K562 (cell line): ENCODE measurements around the gene NAT14. TPM values are rescaled to one million over a fixed set of nuclear protein-coding genes. Genes with fewer than 3 reads are reported as not detected.

Source experiments
- BDP1 ChIP-seq: IDR thresholded peaks from 3 replicates; pipeline ENCODE4 v1.6.1; 2011; ENCODE audit not compliant: insufficient read length, insufficient read depth
- BRD9 ChIP-seq: fragments of 450-650 bp; IDR thresholded peaks from 2 replicates; pipeline ENCODE4 v1.6.1; 2018; ENCODE audit warnings: low read depth; ENCODE audit not compliant: partially characterized antibody
- EP300 ChIP-seq: IDR thresholded peaks from 2 replicates; pipeline ENCODE4 v1.6.1; 2012; ENCODE audit warnings: low read length, improper control_type of control experiment
- FOXK2 ChIP-seq, 2 experiments: fragments of 450-650 bp; IDR thresholded peaks in 1 of 2; conservative IDR thresholded peaks in 1 of 2; 2 replicates each; pipeline ENCODE4 v1.6.1; 2016; ENCODE audit warnings: low read depth in 2 of 2, mild to moderate bottlenecking in 1 of 2
- KAT7 ChIP-seq: sonication (generic); formaldehyde crosslinking; IDR thresholded peaks from 2 replicates; pipeline ENCODE4 v1.8.0; 2022; ENCODE audit warnings: missing genetic modification reagents, mild to moderate bottlenecking, borderline replicate concordance
- KDM2B ChIP-seq: fragments of 250-450 bp; sonication (Bioruptor Pico); IDR thresholded peaks from 2 replicates; pipeline ENCODE4 v1.8.0; 2021; ENCODE audit warnings: mild to moderate bottlenecking, moderate library complexity
- MAZ ChIP-seq, 2 experiments: fragments of 450-650 bp in 1 of 2; sonication (generic) in 1 of 2; formaldehyde crosslinking; IDR thresholded peaks in 1 of 2; conservative IDR thresholded peaks in 1 of 2; 2 replicates each; pipeline versions ENCODE4 v1.4.0 to v1.5.0; 2020; ENCODE audit warnings: mild to moderate bottlenecking in 1 of 2, missing genetic modification reagents in 1 of 2
- MYBL2 ChIP-seq, 2 experiments: fragments of 450-650 bp in 1 of 2; sonication (generic) in 1 of 2; formaldehyde crosslinking in 1 of 2; IDR thresholded peaks; 2 replicates each; pipeline versions ENCODE4 v1.6.1 to v1.8.1; 2017 to 2022; ENCODE audit warnings: borderline replicate concordance in 1 of 2, inconsistent platforms in 1 of 2, low read depth in 1 of 2, mild to moderate bottlenecking in 1 of 2, missing genetic modification reagents in 1 of 2, moderate library complexity in 1 of 2
- NFYB ChIP-seq: IDR thresholded peaks from 2 replicates; pipeline ENCODE4 v1.6.1; 2011; ENCODE audit warnings: mild to moderate bottlenecking, moderate library complexity; ENCODE audit not compliant: insufficient read length; ENCODE audit errors: extremely low read depth
- NONO ChIP-seq, 2 experiments: fragments of 200-400 bp in 1 of 2; fragments of 450-650 bp in 1 of 2; formaldehyde crosslinking in 1 of 2; IDR thresholded peaks; 2 replicates each; pipeline ENCODE4 v1.6.1; 2017; ENCODE audit warnings: low read depth in 2 of 2, mild to moderate bottlenecking in 2 of 2, moderate library complexity in 2 of 2, low read length in 1 of 2
- PREB ChIP-seq: sonication (generic); formaldehyde crosslinking; IDR thresholded peaks from 2 replicates; pipeline ENCODE4 v1.8.1; 2023; ENCODE audit warnings: mild to moderate bottlenecking, missing genetic modification reagents
- TAF9B ChIP-seq: fragments of 450-650 bp; IDR thresholded peaks from 2 replicates; pipeline ENCODE4 v1.6.1; 2018; ENCODE audit warnings: mild to moderate bottlenecking; ENCODE audit not compliant: partially characterized antibody
- TFE3 ChIP-seq: fragments of 450-650 bp; formaldehyde crosslinking; IDR thresholded peaks from 2 replicates; pipeline ENCODE4 v1.4.0; 2020; ENCODE audit warnings: mild to moderate bottlenecking, mixed read lengths
- TGIF2 ChIP-seq: sonication (generic); formaldehyde crosslinking; IDR thresholded peaks from 2 replicates; pipeline ENCODE4 v1.8.1; 2022; ENCODE audit warnings: mild to moderate bottlenecking, missing genetic modification reagents, moderate library complexity
- U2AF2 ChIP-seq: fragments of 200-400 bp; formaldehyde crosslinking; optimal IDR thresholded peaks from 2 replicates; pipeline ENCODE3; 2017; ENCODE audit warnings: low read depth, mild to moderate bottlenecking, low read length
- XRCC3 ChIP-seq: fragments of 450-650 bp; IDR thresholded peaks from 2 replicates; pipeline ENCODE4 v1.6.1; 2017; ENCODE audit warnings: mild to moderate bottlenecking, moderate library complexity
- ZNF316 ChIP-seq: fragments of 450-650 bp; IDR thresholded peaks from 2 replicates; pipeline ENCODE4 v1.6.1; 2016
- ZNF764 ChIP-seq: fragments of 250-450 bp; sonication (Bioruptor Pico); IDR thresholded peaks from 2 replicates; pipeline ENCODE4 v1.4.0; 2020; ENCODE audit warnings: low read depth, mild to moderate bottlenecking, moderate library complexity
- ZNF830 ChIP-seq: fragments of 250-450 bp; sonication (Bioruptor Pico); IDR thresholded peaks from 2 replicates; pipeline ENCODE4 v1.5.0; 2021; ENCODE audit warnings: mild to moderate bottlenecking
- polyA plus RNA-seq, 8 experiments: library from polyadenylated mRNA; depleted of rRNA in 4 of 8; stranded (reverse) in 5 of 8; unstranded in 3 of 8; fragments of >200 nt; fragmentation: Nextera tagmentation in 2 of 8; fragmentation: Illumina TruSeq in 1 of 8; extraction: Ambion mirVana in 2 of 8; extraction: Trizol in 1 of 8; gene quantifications; 2 replicates each; pipeline versions ENCODE4 v1.2.1 to v1.2.3, GENCODE V29; 2011 to 2014; ENCODE audit warnings: inconsistent platforms in 1 of 8, missing spikeins in 1 of 8
- total RNA-seq, 7 experiments: library from RNA; depleted of rRNA in 6 of 7; stranded (reverse); fragments of >200 nt in 6 of 7; fragmentation: Illumina TruSeq in 2 of 7; extraction: Trizol in 2 of 7; gene quantifications; 2 replicates each; pipeline versions ENCODE4 v1.2.1 to v1.2.3, GENCODE V29; 2011 to 2021; ENCODE audit warnings: low replicate concordance in 1 of 7
- TF ChIP-seq, protein P1 (sequence below): fragments of 250-450 bp; sonication (Bioruptor Pico); IDR thresholded peaks from 2 replicates; pipeline ENCODE4 v1.4.0; 2020; ENCODE audit warnings: mild to moderate bottlenecking, moderate library complexity, borderline replicate concordance
- TF ChIP-seq, protein P2 (sequence below): sonication (generic); formaldehyde crosslinking; IDR thresholded peaks from 2 replicates; pipeline ENCODE4 v1.8.1; 2023; ENCODE audit warnings: mild to moderate bottlenecking, missing genetic modification reagents, moderate library complexity

The NAT14 gene
- total and polyA plus RNA-seq, 9 of the 15 experiments (the other 6 are each of a cell fraction or from before 2014, with no cell fraction given) = 2.4 to 77.0 (median 26.7) TPM

DNA sequence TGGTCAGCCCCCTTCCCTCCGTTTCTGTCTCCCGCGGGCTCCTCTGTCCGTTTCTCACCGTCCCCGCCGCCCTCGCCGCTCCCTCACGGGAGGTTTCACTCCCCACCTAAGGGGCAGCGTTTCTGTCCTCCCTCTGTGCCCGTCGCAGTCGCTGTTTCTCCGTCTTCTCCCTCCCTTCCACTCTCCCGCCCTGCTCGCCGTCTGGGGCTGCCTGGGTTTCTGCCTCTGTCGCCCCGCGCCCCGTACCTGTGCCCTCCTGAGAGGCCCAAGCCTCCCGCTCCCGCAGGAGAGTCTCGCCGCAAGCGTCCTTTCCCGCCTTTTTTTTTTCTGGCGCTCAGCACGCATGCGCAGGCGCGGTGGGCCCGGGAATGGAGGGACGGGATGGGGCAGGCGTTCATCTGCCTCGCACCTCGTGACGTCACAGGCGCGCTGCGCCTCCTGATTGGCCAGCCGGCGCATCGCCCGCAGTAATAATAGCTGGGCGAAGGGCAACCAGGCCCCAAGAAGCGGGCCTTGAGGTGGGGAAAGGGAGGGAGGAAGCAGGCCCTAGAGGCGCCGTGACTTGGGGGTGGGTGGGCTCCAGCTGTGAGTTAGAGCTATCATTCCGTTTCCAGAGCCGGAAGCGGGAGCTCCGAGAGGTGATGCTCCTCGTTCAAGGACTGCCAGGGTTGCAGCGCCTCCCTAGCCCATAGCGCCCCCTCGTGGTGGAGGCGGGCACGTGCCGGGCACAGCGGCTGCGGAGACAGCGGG is 18.7 kb downstream of the NAT14 start (continued):
- TF ChIP-seq, protein P1, sequence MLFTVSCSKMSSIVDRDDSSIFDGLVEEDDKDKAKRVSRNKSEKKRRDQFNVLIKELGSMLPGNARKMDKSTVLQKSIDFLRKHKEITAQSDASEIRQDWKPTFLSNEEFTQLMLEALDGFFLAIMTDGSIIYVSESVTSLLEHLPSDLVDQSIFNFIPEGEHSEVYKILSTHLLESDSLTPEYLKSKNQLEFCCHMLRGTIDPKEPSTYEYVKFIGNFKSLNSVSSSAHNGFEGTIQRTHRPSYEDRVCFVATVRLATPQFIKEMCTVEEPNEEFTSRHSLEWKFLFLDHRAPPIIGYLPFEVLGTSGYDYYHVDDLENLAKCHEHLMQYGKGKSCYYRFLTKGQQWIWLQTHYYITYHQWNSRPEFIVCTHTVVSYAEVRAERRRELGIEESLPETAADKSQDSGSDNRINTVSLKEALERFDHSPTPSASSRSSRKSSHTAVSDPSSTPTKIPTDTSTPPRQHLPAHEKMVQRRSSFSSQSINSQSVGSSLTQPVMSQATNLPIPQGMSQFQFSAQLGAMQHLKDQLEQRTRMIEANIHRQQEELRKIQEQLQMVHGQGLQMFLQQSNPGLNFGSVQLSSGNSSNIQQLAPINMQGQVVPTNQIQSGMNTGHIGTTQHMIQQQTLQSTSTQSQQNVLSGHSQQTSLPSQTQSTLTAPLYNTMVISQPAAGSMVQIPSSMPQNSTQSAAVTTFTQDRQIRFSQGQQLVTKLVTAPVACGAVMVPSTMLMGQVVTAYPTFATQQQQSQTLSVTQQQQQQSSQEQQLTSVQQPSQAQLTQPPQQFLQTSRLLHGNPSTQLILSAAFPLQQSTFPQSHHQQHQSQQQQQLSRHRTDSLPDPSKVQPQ (CRISPR knock-in tag) = no peak
- TF ChIP-seq ZNF764 (CRISPR knock-in tag) (no peak), KDM2B (no peak), NFYB (peak; percentile 89), TGIF2 (peak; percentile 97), BDP1 (no peak), U2AF2 (no peak), EP300 (no peak), FOXK2 (conservative IDR thresholded peaks at IDR 0.05 in 1 of 2, IDR thresholded peaks at IDR 0.05 in 1 of 2; ENCODE audit: low read depth in 2 of 2) (no peak), NONO (IDR thresholded peaks at IDR 0.05; ENCODE audit: low read depth in 2 of 2, low read length in 1 of 2) (no peak), TAF9B (no peak), MYBL2 (IDR thresholded peaks at IDR 0.05; ENCODE audit: low read depth) (no peak), MYBL2 (CRISPR knock-in tag; IDR thresholded peaks at IDR 0.05; ENCODE audit: borderline replicate concordance) (peak; percentile 42; the same call in 1 of the 2 replicates), ZNF830 (no peak), ZNF316 (peak; percentile 24; the same call in 1 of the 2 replicates), BRD9 (no peak), KAT7 (CRISPR knock-in tag) (peak; percentile 100), PREB (CRISPR knock-in tag) (0 out of 2 replicates have a peak, but pooled peaks have one; percentile 73), XRCC3 (no peak), MAZ (CRISPR knock-in tag; conservative IDR thresholded peaks at IDR 0.05 in 1 of 2, IDR thresholded peaks at IDR 0.05 in 1 of 2) (peak; percentile 60 to 84; a peak in 3 of 4 replicates), TFE3 (peak; percentile 37; the same call in 1 of the 2 replicates)
- TF ChIP-seq, protein P2, sequence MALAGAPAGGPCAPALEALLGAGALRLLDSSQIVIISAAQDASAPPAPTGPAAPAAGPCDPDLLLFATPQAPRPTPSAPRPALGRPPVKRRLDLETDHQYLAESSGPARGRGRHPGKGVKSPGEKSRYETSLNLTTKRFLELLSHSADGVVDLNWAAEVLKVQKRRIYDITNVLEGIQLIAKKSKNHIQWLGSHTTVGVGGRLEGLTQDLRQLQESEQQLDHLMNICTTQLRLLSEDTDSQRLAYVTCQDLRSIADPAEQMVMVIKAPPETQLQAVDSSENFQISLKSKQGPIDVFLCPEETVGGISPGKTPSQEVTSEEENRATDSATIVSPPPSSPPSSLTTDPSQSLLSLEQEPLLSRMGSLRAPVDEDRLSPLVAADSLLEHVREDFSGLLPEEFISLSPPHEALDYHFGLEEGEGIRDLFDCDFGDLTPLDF (CRISPR knock-in tag) = peak; percentile 100
